T-helper 9 cell (primary cell): ENCODE data around the gene PLCG2.
"Not testable (repeated sequence)": the region's sequence is repeated elsewhere in the genome, so short reads cannot be mapped to it uniquely, and the experiment has no call there.

Experiments used
- DNase-seq: peaks from one replicate; pipeline ENCODE4 v3.0.0-alpha.2; 2020
- total RNA-seq, 2 donors: gene quantifications; one replicate each; lab custom pipeline; 2026; lab: John Stamatoyannopoulos, UW

Gene PLCG2
- 0.21 to 0.24 reads per million in 2 donors for total RNA-seq

DNA sequence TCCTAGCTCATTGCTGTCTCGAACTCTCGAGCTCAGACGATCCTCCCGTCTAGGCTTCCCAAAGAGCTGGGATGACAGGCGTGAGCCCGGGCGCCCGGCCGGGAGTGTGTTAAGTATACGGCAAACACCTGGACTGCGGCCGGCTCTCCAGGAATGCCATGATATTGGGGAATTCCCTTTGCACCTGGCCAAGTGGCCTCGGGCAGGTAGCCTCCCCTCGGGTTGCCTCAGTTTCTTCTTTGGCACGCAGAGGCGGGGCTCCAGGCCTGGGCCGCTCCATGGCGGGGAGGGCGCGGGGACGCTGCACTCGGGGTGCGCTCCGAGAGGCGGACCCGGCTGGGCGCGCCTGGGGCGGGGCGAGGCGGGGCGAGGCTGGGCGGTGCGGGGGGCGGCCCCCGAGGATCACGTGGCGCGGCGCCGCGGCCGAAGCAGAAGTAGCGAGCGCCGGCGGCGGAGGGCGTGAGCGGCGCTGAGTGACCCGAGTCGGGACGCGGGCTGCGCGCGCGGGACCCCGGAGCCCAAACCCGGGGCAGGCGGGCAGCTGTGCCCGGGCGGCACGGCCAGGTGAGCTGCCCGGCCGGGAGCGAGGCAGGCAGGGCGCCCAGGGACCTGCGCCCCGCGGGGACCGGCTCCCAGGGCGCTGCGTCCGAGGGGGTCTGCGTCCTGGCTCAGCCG lies at the start of gene PLCG2:
TSS of gene PLCG2 (plus strand) at position 431 of the 675 bp plus-strand sequence. CDS start 6,699 bp downstream, outside the sequence.
- DNase-seq, result peak; percentile 45

GRCh38 chr16:81729451-81729850 lies 49.6 kb upstream of the PLCG2 start:
- no peak for DNase-seq

DNA sequence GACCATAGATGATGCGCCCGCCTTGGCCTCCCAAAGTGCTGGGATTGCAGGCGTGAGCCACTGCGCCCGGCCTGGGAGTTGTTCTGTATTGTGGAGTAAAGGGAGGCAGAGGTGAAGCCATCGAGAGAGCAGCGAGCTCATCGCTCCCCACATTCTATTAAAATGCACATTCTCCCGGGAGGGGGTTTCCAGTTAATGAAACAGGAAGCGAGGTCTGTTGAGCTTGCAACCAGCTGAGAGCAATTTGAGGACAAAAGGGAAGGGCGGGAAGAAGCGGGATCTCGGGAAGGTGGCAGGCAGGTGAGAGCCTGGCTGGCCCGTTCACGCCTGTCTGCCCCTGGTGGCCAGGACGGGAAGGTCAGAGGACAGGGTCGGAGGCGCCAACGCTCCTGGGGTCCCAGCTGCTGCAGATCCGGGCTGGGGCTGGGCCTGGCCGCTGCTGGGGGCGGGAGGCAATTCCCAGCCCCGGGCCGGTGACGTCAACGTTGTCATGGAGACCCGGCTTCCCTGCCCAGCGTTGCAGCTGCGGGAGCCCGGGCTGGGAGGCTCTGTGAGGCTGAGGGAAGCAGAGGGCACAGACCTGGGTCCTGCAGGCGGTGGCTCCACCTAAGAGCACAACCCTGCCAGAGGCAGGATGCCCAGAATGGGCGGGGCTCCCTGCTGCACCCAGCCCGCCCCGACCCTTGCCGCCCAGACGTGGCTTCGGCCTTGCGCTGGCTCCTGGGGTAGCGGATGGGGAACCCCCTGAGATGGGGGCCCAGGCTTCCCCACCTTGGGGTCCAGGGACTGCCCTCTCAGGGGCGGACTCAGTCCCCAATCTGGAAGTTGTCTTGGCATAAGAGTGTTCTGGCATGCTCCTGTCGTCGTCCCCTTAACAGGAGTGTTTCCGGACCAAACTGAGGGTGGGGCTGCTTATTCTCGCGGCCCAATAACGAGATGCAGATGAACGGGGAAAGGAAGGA lies 48.7 kb upstream of the PLCG2 start:
- peak; percentile 55 for DNase-seq

- DNase-seq, result no peak
Observed at GRCh38 chr16:81731649-81732048, 47.4 kb upstream of the PLCG2 start.

- DNase-seq, result no peak
Observed at GRCh38 chr16:81732699-81733098, 46.4 kb upstream of the PLCG2 start.

DNA sequence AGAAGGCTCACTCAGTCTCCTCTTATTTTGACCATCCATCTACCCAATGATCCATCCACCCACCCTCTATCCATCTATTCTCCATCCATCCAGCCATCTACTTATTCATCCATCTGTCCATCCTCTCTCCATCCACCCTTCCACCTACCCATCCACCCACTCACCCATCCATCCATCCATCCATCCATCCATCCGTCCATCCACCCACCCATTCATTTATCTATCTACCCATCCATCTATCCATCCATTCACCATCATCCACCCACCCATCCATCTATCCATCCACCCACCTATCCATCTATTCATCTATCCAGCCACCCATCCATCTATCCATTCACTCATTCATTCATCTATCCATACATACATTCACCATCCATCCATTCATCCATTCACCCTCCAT lies 45.8 kb upstream of the PLCG2 start:
- DNase-seq, result no peak

DNA sequence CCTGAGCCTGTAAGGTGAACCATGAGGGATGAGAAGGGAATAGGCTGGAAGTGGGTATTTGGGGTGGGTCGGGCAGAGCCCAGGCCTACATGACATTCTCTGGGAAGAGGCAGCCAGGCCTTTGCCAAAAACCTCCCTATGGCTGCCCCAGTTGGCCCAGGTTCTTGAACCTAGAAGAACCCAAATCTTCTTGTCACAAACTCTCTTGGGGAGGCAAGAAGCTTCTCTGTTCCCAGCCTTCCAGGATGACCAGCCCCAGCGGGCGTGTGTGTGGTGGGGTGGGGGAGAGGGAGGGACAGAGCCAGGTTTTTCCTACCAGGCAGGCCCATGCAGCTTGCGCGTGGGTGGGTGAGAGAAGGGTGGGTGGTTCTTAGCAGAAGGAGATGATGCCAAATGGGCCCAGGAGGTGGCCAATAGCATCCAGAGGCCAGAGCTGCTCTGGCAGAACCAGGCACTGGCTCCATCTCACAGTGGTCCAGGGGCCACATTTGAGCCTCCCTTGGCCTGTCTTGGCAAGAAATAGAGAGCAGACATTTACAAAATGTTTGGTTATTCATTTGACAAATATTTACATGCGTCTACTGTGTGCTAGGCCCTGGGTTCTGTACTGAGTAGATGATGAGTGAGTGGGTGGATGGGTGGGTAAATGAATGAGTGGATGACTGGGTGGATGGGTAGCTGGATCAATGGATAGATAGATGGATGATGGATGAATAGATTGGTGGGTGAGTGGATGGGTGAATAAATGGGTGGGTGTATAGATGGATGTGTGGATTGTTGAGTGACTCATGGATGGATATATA lies 44.3 kb upstream of the PLCG2 start:
- no peak for DNase-seq

DNA sequence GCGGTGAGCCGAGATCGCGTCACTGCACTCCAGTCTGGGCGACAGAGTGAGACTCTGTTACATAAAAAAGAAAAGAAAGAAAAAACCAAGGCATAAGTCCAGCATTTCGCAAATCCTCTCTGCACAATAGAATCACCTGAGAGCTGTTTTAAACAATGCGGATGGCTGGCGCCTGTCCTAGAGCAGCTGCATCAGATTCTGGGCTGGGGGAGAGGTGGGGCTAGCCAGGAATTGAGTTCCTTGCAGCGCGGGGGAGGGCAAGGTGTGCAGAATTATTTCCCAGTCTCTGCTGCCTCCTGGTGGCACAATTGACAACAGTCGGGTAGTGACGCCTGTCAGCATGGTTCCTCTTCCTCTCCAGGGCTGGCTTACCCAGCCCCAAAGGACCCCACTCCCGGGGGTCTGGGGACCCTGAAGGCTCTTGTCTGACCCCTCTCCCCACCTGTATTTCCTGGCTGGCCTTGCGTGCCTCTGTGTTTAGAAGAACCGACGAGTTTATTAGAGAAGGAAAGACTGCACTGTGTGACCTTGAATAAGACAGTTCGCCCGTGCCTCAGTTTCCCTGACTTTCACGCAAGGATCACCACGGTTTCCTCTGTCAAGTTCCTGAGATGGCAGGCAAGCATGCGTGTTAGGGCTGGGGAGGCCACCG lies 41.1 kb upstream of the PLCG2 start:
- peak; percentile 80 for DNase-seq

GRCh38 chr16:81738783-81739496 lies 40.2 kb upstream of the PLCG2 start:
- no peak for DNase-seq

- no peak for DNase-seq
Observed at GRCh38 chr16:81739503-81739902, 39.6 kb upstream of the PLCG2 start.

- no peak for DNase-seq
Observed at GRCh38 chr16:81740169-81740568, 38.9 kb upstream of the PLCG2 start.

DNA sequence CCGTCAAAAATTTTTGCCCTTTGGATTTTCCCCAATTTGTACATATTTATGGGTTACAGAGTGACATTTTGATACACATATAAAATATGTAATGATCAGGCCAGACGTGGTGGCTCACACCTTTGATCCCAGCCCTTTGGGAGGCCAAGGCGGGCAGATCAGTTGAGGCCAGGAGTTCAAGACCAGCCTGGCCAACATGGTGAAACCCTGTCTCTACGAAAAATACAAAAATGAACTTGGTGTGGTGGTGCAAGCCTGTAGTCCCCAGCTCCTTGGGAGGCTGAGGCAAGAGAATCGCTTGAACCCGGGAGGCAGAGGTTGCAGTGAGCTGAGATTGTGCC lies 37.7 kb upstream of the PLCG2 start:
- DNase-seq, result not testable (repeated sequence)

DNA sequence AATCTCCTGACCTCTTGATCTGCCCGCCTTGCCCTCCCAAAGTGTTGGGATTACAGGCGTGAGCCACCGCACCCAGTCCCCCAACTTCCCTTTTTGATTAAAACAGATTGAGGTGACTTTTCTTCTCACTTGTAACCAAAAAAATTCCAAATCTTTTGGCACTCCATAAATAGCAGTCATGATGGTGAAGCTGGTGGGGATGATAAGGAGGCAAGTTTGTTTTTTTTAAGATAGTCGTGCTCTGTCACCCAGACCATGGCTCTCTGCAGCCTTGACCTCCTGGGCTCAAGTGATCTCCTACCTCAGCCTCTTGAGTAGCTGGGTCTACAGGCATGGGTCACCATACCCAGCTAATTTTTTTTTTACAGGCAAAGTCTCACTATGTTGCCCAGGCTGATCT lies 34.7 kb upstream of the PLCG2 start:
- DNase-seq, result no peak

GRCh38 chr16:81744911-81745310 lies 34.2 kb upstream of the PLCG2 start:
- DNase-seq, result no peak

DNA sequence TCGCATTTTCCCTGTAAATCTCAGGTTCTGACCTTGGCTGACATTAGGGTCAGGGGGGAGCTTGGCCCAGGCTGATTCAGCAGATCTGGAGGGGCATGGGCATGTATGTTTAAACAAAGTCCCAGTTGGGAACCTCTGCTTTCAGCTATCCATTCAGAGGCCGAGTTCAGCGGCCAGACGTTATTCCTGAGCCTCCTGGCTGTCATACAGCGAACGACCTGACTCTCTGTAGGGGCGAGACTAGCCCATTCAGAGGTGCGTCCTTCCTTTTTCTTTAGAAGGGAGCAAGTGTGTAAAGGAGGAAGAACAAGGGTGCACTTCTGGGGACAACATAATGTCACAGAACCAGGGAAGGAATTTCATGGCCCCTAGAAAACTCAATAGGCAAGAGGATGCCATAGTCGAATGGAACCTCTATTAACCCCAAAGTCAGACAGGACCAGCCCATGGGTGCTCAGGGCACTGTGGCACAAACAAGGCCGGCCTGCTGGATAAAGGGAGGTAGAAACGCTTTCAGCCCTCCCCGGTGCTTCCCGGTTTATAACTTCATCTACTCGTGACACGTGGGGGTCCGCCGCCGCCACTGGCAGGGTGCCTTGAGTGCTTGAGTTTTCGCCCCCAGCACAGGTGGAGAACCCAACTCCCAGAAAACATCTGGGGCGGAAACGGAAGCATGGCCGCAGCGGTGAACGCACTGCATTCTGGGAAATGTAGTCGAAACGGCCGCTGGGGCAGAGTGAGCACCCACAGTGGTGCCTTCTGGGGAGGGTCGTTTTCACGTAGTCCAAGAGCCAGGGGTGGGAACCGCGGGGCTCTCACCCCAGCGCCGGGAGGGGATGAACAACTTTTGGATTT lies 33.2 kb upstream of the PLCG2 start:
- peak; percentile 63 for DNase-seq

GRCh38 chr16:81746566-81746965 lies 32.5 kb upstream of the PLCG2 start:
- DNase-seq, result no peak

- DNase-seq, result no peak
Observed at GRCh38 chr16:81748476-81749198, 30.5 kb upstream of the PLCG2 start.

DNA sequence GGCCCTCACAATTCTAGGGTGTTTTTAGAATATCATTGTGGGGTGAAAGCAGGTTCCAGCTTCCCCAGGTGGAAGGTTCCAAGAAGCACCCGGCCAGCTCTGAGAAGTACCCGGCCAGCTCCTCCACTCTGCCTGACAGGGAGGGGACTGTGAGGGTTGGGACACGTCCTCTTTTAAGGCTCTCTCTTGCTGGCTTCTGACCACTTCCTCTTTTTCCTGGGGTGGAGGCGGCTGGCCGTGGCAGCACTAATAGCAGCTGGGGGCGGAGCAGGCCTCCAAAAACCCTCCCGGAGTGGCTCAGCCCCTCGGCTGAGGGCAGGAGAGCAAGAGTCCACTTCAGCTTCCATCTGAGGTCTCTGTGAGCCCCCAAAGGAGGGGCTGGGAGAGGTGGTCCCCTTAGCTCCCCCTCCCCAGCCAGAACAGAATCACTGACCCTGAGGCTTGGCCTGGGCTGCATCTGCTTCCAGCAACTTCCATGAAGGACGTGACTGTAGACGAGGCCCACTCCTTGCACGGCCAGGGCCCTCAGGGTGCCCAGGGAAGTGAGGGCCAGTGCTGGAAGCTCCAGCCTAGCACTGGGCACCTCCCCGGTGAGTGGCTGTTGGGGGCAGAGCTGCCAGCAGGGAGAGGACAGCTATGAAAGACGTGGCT lies 26.7 kb upstream of the PLCG2 start:
- DNase-seq, result no peak

GRCh38 chr16:81752876-81753227 lies 26.2 kb upstream of the PLCG2 start:
- DNase-seq, result no peak

DNA sequence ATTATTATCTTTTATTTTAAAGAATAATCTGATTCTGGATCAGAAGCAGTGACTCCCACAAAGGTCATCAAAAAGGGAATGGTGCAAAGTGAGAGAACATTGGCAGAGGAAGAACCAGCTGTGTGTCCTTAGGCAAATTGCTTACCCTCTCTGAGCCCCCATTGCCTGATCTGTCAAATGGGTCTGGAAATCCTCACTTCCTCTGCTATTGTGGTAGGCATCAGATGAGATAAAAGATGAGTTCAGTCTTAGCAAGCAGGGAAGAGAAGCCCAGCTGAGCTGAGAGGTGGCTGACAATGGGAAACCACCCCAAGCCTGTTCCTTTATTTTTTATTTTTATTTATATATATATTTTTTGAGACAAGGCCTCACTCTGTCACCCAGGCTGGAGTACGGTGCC lies 24.2 kb upstream of the PLCG2 start:
- no peak for DNase-seq
